Subcutaneous abdominal adipose tissue (tissue), 5 donors: ENCODE data around the gene TJP1.
"Not testable (repeated sequence)": the region's sequence is repeated elsewhere in the genome, so short reads cannot be mapped to it uniquely, and the experiment has no call there.

ENCODE experiments used
- H3K27ac ChIP-seq: one replicate; pipeline ENCODE4 v1.7.0; 2013; ENCODE audit warnings: low read depth, mild to moderate bottlenecking, inconsistent platforms, low read length, moderate library complexity
- H3K27me3 ChIP-seq, 5 donors: one replicate each; pipeline ENCODE4 v1.7.0; 2013; ENCODE audit warnings: low read length in 5 of 5, inconsistent platforms in 1 of 5; ENCODE audit not compliant: control insufficient read depth in 5 of 5, insufficient read depth in 4 of 5
- H3K36me3 ChIP-seq, 5 donors: one replicate each; pipeline ENCODE4 v1.7.0; 2013; ENCODE audit warnings: low read length in 5 of 5; ENCODE audit not compliant: control insufficient read depth in 5 of 5, insufficient read depth in 5 of 5
- H3K4me1 ChIP-seq, 5 donors: one replicate each; pipeline ENCODE4 v1.7.0; 2013; ENCODE audit warnings: low read length in 5 of 5, mild to moderate bottlenecking in 3 of 5, moderate library complexity in 1 of 5; ENCODE audit not compliant: control insufficient read depth in 5 of 5, insufficient read depth in 5 of 5
- H3K4me3 ChIP-seq, 5 donors: one replicate each; pipeline ENCODE4 v1.7.0; 2013; ENCODE audit warnings: low read length in 5 of 5, low read depth in 1 of 5
- H3K9ac ChIP-seq, 5 donors: one replicate each; pipeline ENCODE4 v1.7.0; 2013; ENCODE audit warnings: low read length in 5 of 5, mild to moderate bottlenecking in 4 of 5, moderate library complexity in 3 of 5
- H3K9me3 ChIP-seq, 5 donors: one replicate each; pipeline ENCODE4 v1.7.0; 2013; ENCODE audit warnings: low read length in 5 of 5; ENCODE audit not compliant: control insufficient read depth in 5 of 5
- donor health status: healthy.
- donor health status: healthy.
- donor health status: healthy.
- donor health status: healthy.
- donor health status: healthy.

The TJP1 gene

GRCh38 chr15:29773000-29773399 lies 49.3 kb downstream of the TJP1 start:
- Histone ChIP-seq H3K27ac (no peak overlapping the region), H3K9ac (no peak overlapping the region), H3K9me3 (no peaks in the 10 kb centered on the region), H3K4me1 (peaks cover 0 to 2% (median 0%) of the 10 kb centered on the region in 5 donors), H3K27me3 (no peaks in the 10 kb centered on the region), H3K36me3 (peaks cover 9 to 27% (median 15%) of the 10 kb centered on the region in 5 donors), H3K4me3 (no peak overlapping the region)

DNA sequence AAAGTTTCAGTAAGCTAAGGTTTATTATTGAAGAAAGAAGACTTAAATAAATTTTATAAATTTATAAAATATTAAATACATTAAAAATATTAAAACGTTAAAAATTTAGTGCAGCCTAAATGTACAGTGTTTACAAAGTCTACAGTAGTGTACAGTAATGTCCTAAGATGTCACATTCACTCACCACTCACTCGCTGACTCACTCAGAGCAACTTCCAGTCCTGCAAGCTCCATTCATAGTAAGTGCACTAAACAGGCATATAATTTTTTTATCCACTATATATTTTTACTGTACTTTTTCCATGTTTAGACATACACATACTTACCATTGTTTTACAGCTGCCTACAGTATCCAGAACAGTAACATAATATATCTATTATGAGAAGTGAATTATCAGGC lies 51.5 kb downstream of the TJP1 start:
- Histone ChIP-seq H3K36me3 (peaks cover 9 to 32% (median 18%) of the 10 kb centered on the region in 5 donors), H3K27ac (no peak overlapping the region), H3K4me1 (peaks cover 0 to 13% (median 2%) of the 10 kb centered on the region in 5 donors), H3K9me3 (no peaks in the 10 kb centered on the region), H3K27me3 (no peaks in the 10 kb centered on the region), H3K4me3 (no peak overlapping the region), H3K9ac (no peak overlapping the region)

- Histone ChIP-seq H3K27ac (no peak overlapping the region), H3K9me3 (no peaks in the 10 kb centered on the region), H3K4me3 (no peak overlapping the region), H3K36me3 (peaks cover 28 to 51% (median 31%) of the 10 kb centered on the region in 5 donors), H3K4me1 (peaks cover 0 to 11% (median 5%) of the 10 kb centered on the region in 5 donors), H3K27me3 (no peaks in the 10 kb centered on the region), H3K9ac (no peak overlapping the region)
These were observed 56.3 kb downstream of the TJP1 start for GRCh38 chr15:29765898-29766527.

GRCh38 chr15:29765234-29765841 lies 56.9 kb downstream of the TJP1 start:
- Histone ChIP-seq H3K9ac (no peak overlapping the region), H3K4me1 (peaks cover 0 to 11% (median 5%) of the 10 kb centered on the region in 5 donors), H3K36me3 (peaks cover 26 to 55% (median 34%) of the 10 kb centered on the region in 5 donors), H3K9me3 (no peaks in the 10 kb centered on the region), H3K27ac (no peak overlapping the region), H3K4me3 (no peak overlapping the region), H3K27me3 (no peaks in the 10 kb centered on the region)

DNA sequence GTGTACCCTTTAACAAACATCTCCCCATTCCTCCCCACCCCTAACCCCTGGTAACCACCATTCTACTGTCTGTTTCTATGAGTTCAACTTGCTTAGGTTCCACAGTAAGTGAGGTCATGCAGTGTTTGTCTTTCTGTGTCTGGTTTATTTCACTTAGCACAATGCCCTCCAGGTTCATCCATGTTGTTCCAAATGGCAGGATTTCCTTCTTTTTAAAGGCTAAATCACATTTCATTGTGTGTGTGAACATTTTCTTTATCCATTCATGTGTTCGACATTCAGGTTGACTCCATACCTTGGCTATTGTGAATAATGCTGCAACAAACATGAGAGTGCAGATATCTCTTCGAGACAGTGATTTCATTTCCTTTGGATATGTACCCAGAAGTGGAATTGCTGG lies 62.7 kb downstream of the TJP1 start:
- Histone ChIP-seq H3K9me3 (no peaks in the 10 kb centered on the region), H3K9ac (no peak overlapping the region), H3K27me3 (no peaks in the 10 kb centered on the region), H3K4me3 (no peak overlapping the region), H3K4me1 (peaks cover 0 to 25% (median 18%) of the 10 kb centered on the region in 5 donors), H3K27ac (no peak overlapping the region), H3K36me3 (peaks cover 16 to 37% (median 32%) of the 10 kb centered on the region in 5 donors)

DNA sequence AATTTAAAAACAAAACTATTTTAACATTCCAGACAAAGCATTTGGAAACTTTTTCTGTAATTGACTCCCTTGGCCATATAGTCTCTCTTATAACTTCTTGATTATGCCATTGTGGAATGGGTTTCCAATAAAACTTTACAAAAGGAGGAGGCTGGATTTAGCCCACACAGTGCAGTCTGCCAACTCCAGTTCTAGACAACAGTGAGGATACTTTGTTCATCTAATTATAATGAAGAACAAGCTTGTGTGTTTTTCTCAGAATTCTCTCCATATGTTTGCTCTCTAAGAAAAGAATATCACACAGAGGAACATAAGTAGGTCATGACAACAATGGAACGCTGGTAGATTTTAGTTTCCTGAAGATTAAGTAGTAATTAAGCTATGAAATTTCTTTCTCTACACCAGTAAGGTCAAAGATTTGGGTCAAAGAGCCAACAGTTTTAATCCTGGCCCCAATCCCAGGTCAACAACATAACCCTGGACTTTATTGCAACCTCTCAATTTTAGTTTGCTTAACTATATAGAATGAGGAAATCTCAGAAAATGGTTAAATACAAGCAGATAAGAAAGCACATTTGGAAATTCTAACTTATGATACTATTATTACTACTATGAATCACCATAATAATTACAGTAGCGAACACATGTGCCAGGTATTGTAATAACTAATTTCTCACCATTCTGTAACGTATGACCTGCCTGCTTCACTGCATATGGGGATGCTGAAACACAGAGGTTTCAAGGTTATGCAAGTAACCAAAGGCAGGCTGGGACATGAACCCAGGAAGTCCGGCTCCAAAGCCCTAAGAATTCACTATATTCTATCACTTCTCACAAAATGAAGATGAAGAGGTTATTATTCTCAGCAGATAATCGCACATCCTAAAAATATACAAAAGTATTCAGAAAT lies 65.7 kb downstream of the TJP1 start:
- Histone ChIP-seq H3K4me1 (peaks cover 0 to 25% (median 18%) of the 10 kb centered on the region in 5 donors), H3K27ac (peak overlapping the region; percentile 51), H3K9me3 (no peaks in the 10 kb centered on the region), H3K36me3 (peaks cover 7 to 28% (median 20%) of the 10 kb centered on the region in 5 donors), H3K27me3 (no peaks in the 10 kb centered on the region), H3K4me3 (no peak overlapping the region), H3K9ac (no peak overlapping the region)

- H3K4me1 ChIP-seq, result peaks cover 0 to 28% (median 22%) of the 10 kb centered on the region in 5 donors
- H3K27me3 ChIP-seq, H3K9ac ChIP-seq, H3K27ac ChIP-seq, H3K4me3 ChIP-seq, H3K9me3 ChIP-seq, H3K36me3 ChIP-seq: not testable (repeated sequence)
These were observed 68.3 kb downstream of the TJP1 start for GRCh38 chr15:29754009-29754408.

DNA sequence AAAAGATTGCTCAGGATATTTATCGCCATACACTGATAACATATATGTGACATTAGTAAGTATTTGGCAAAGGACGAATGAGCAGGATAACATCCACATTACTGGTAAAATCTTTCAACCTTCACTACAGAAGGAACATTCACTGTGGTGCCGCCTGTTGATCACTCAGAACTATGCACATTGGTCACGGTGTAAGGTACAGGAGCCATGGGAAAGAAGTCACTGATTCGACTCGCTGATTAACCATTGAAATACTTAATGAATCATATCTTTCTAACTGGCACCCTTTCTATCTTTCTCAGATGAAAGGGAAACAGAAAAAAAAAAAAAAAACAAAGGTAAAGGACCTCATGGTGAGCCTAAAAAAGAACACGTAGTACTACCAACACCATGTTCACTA lies 68.8 kb downstream of the TJP1 start:
- H3K27me3 ChIP-seq, result no peaks in the 10 kb centered on the region
- no peaks in the 10 kb centered on the region for H3K9me3 ChIP-seq
- H3K4me1 ChIP-seq, result peaks cover 0 to 28% (median 22%) of the 10 kb centered on the region in 5 donors
- H3K4me3 ChIP-seq, result no peak overlapping the region
- H3K9ac ChIP-seq, result no peak overlapping the region
- H3K27ac ChIP-seq, result no peak overlapping the region
- peaks cover 0 to 6% (median 0%) of the 10 kb centered on the region in 5 donors for H3K36me3 ChIP-seq

DNA sequence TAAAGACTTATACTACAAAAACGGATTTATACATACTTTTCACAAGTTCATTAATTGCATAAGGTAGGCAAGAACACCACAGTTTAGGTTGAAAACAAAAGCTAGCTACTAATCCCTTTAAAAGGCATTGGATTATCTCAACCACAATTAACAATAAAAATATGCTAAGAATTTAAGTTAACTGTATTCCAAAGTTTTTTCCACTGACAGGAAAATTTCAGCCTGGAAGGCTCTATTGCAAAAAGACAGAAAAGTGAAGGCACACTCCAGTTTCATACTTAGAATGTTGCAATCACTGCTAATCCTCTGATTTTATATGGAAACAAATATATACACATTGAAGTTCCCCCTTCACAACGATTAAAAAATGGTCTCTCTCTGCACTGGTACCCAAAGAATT lies 71.5 kb downstream of the TJP1 start:
- H3K27me3 ChIP-seq, result no peaks in the 10 kb centered on the region
- H3K4me1 ChIP-seq, result peaks cover 0 to 15% (median 8%) of the 10 kb centered on the region in 5 donors
- no peaks in the 10 kb centered on the region for H3K9me3 ChIP-seq
- peaks cover 0 to 6% (median 0%) of the 10 kb centered on the region in 5 donors for H3K36me3 ChIP-seq
- H3K9ac ChIP-seq, result no peak overlapping the region
- H3K4me3 ChIP-seq, result no peak overlapping the region
- H3K27ac ChIP-seq, result no peak overlapping the region
